ENCODE measurements around the gene AEBP2. TPM values are rescaled to one million over a fixed set of nuclear protein-coding genes. Genes with fewer than 3 reads are reported as not detected.

AEBP2 gene
- total RNA-seq, 2 experiments from 2014 or later: 44.7 to 45.0 TPM

DNA sequence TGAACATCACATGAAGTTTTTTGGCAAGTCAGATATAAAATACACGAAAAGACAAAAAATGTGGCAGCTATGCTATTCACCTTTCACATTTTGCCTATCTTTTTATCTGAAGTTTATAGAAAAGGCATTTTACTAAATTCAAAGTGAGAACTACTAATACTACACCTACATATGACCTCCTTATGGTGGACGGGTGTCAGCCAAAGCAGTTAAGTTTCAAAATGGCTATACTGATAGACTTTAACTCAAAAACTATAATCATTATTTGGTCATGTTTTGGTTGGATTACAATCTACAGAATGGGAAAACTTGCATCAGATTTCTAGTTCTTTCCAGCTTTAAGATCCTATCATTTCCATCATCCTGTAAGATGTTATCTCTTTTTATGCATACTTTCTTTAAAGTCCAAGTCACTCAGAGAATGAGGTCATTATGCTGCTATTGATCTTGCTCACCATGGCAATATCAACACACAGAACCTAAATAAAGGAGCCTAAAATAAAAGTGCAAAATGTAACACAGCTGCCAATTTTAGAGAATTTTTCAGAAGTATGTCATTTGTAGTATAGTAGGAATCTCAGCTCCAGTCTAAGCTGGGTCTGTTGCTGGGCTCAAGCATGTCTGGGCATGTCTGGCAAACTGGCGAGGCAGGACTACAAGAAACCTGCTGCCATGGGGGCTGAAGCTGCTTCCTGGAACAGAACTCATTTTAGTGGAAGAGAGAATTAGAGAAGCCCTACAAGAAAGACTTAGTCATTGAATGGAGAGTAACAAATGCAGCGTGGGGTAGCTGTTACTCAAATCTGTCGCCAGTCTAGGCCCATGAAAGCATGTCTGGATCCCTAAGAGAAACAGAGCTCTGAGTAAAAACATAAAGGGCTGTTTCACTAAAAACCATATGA, 7.6 kb upstream of the AEBP2 start:
- Mint-ChIP-seq H3K27me3 (no peaks in the 10 kb centered on the region), H3K27ac (peak overlapping the region; percentile 99), H3K36me3 (peaks cover 3% of the 10 kb centered on the region), H3K4me1 (ENCODE audit: low read depth) (peaks cover 33% of the 10 kb centered on the region), H3K9me3 (peaks cover 5% of the 10 kb centered on the region), H3K4me3 (no peak overlapping the region)
- ChIA-PET CTCF (interaction anchor here (0.6 kb wide), 1 partner anchor 49 kb away, joined by 3 read pairs; no protein-coding TSS in a partner anchor), POLR2A (interaction anchor here (0.6 to 2.1 kb wide), 5 partner anchors 9 to 463 kb away, joined by 3 to 11 read pairs (median 7); no protein-coding TSS in a partner anchor)
- intact Hi-C loops (cut with micrococcal nuclease): loop anchor here (1.0 to 5.0 kb wide), 11 partner anchors 9 to 559 kb away; partner anchors contain the start of gene PLEKHA5
- DNase-seq: peak; percentile 78

DNA sequence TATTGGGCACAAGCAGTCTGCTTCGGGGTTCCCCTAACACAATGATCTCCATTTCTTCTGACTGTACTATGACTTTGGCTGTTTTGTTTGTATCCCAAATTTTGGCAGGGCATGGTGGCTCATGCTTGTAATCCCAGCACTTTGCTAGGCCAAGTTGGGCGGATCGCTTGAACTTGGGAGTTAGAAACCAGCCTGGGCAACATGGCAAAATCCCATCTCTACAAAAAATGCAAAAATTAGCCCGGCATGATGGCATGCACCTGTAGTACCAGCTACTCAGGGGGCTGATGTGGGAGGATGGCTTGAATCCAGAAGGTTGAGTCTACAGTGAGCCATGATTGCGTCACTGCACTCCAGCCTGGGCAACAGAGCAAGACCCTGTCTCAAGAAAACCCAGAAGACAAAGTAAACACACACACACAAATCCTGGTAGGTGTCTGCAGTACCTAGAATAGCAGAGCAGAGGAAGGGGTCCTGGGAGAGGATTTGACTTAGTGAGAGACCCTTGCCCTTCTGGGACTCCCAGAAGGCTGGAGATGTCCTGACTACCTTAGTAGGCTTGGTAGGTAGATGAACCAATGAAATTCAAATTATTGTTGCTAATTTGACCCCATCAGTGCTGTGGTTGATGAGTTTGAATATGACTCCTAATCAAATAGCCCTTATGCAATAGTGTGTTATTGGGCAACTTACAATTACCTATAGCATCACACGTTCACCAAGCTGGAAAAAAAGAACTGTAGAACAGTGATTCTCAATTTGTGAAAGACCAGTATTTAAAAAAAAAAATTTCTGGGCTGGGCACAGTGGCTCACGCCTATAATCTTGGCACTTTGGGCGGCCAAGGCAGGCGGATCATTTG, 6.8 kb upstream of the AEBP2 start:
- no peak for DNase-seq
- peak overlapping the region; percentile 99 for H3K27ac Mint-ChIP-seq
- POLR2A ChIA-PET: interaction anchor here (0.6 to 2.1 kb wide), 5 partner anchors 8 to 462 kb away, joined by 3 to 11 read pairs (median 7); no protein-coding TSS in a partner anchor
- intact Hi-C loops (cut with micrococcal nuclease): loop anchor here (1.0 to 5.0 kb wide), 10 partner anchors 8 to 560 kb away; partner anchors contain the start of gene PLEKHA5
- H3K9me3 Mint-ChIP-seq: peaks cover 5% of the 10 kb centered on the region
- H3K36me3 Mint-ChIP-seq: peaks cover 3% of the 10 kb centered on the region
- H3K4me3 Mint-ChIP-seq: no peak overlapping the region
- CTCF ChIA-PET: interaction anchor here (0.6 kb wide), 1 partner anchor 50 kb away, joined by 3 read pairs; no protein-coding TSS in a partner anchor
- H3K4me1 Mint-ChIP-seq (ENCODE audit: low read depth): peaks cover 38% of the 10 kb centered on the region
- no peaks in the 10 kb centered on the region for H3K27me3 Mint-ChIP-seq

GRCh38 chr12:19434538-19434937, 4.8 kb upstream of the AEBP2 start:
- Mint-ChIP-seq H3K4me1 (ENCODE audit: low read depth) (peaks cover 41% of the 10 kb centered on the region), H3K4me3 (no peak overlapping the region)
- intact Hi-C loops (cut with micrococcal nuclease): loop anchor here (5.0 kb wide), 5 partner anchors 122 to 562 kb away; partner anchors contain the start of gene PLEKHA5

GRCh38 chr12:19435831-19436497, 3.3 kb upstream of the AEBP2 start:
- POLR2A ChIA-PET: no interaction called here
- Mint-ChIP-seq H3K27me3 (no peaks in the 10 kb centered on the region), H3K27ac (no peak overlapping the region), H3K9me3 (peaks cover 2% of the 10 kb centered on the region), H3K4me3 (no peak overlapping the region), H3K4me1 (ENCODE audit: low read depth) (peaks cover 40% of the 10 kb centered on the region), H3K36me3 (peaks cover 7% of the 10 kb centered on the region)
- CTCF ChIA-PET: no interaction called here
- no peak for DNase-seq
- intact Hi-C loops (cut with micrococcal nuclease): no loop called here

More at GRCh38 chr12:19434538-19434937, 4.8 kb upstream of the AEBP2 start:
- no peak for DNase-seq
- Mint-ChIP-seq H3K36me3 (peaks cover 1% of the 10 kb centered on the region), H3K9me3 (peaks cover 4% of the 10 kb centered on the region), H3K27me3 (no peaks in the 10 kb centered on the region), H3K27ac (peak overlapping the region; percentile 59)
- ChIA-PET CTCF (no interaction called here), POLR2A (interaction anchor here (0.6 kb wide), 1 partner anchor 35 kb away, joined by 4 read pairs; no protein-coding TSS in a partner anchor)

DNA sequence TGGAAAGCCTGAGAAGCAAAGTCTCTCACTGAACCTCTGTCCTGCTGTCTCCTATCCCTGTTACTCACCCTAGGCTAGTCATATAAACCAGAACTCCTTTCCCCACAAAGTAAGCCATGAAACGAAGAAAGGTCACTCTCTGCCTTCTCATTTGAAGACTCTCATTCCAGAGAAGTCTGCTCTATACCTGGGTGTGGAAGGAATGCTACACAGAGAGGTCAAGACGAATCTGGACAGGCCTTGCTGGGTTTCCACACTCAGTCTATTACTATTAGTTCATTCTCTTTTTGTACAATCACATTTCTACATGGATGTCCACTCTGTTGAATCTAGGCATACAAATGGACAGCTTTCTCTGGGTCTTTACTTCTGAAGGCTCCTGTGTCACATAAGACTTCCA, 2.4 kb upstream of the AEBP2 start:
- H3K27me3 Mint-ChIP-seq: no peaks in the 10 kb centered on the region
- H3K4me1 Mint-ChIP-seq (ENCODE audit: low read depth): peaks cover 35% of the 10 kb centered on the region
- H3K4me3 Mint-ChIP-seq: no peak overlapping the region
- POLR2A ChIA-PET: no interaction called here
- intact Hi-C loops (cut with micrococcal nuclease): no loop called here
- CTCF ChIA-PET: no interaction called here
- no peak overlapping the region for H3K27ac Mint-ChIP-seq
- DNase-seq: no peak
- H3K9me3 Mint-ChIP-seq: peaks cover 2% of the 10 kb centered on the region
- H3K36me3 Mint-ChIP-seq: peaks cover 13% of the 10 kb centered on the region

GRCh38 chr12:19437996-19438395, 1.3 kb upstream of the AEBP2 start:
- no peaks in the 10 kb centered on the region for H3K27me3 Mint-ChIP-seq
- intact Hi-C loops (cut with micrococcal nuclease): no loop called here
- H3K36me3 Mint-ChIP-seq: peaks cover 15% of the 10 kb centered on the region
- peak overlapping the region; percentile 52 for H3K27ac Mint-ChIP-seq
- no peak overlapping the region for H3K4me3 Mint-ChIP-seq
- CTCF ChIA-PET: no interaction called here
- POLR2A ChIA-PET: no interaction called here
- DNase-seq: no peak
- H3K9me3 Mint-ChIP-seq: peaks cover 2% of the 10 kb centered on the region
- H3K4me1 Mint-ChIP-seq (ENCODE audit: low read depth): peaks cover 35% of the 10 kb centered on the region

- POLR2A ChIA-PET: interaction anchor here (1.0 to 1.5 kb wide), 5 partner anchors 8 to 112 kb away, joined by 3 to 7 read pairs (median 4); no protein-coding TSS in a partner anchor
- Mint-ChIP-seq H3K27me3 (no peaks in the 10 kb centered on the region), H3K9me3 (peaks cover 2% of the 10 kb centered on the region), H3K36me3 (peaks cover 17% of the 10 kb centered on the region), H3K4me3 (peak overlapping the region; percentile 99), H3K27ac (peak overlapping the region; percentile 95), H3K4me1 (ENCODE audit: low read depth) (peaks cover 37% of the 10 kb centered on the region)
- peak; percentile 66 for DNase-seq
- CTCF ChIA-PET: no interaction called here
- intact Hi-C loops (cut with micrococcal nuclease): loop anchor here (1.0 to 2.0 kb wide), 3 partner anchors 8 to 57 kb away; no protein-coding TSS in a partner anchor
Measured at GRCh38 chr12:19440019-19440858, 947 bp downstream of the AEBP2 start.

GRCh38 chr12:19440916-19441315, 1.6 kb downstream of the AEBP2 start:
- no peaks in the 10 kb centered on the region for H3K27me3 Mint-ChIP-seq
- intact Hi-C loops (cut with micrococcal nuclease): loop anchor here (1.0 to 2.0 kb wide), 4 partner anchors 9 to 58 kb away; no protein-coding TSS in a partner anchor
- no peak for DNase-seq
- H3K4me3 Mint-ChIP-seq: peak overlapping the region; percentile 99
- peaks cover 2% of the 10 kb centered on the region for H3K9me3 Mint-ChIP-seq
- peaks cover 42% of the 10 kb centered on the region for H3K4me1 Mint-ChIP-seq (ENCODE audit: low read depth)
- peaks cover 17% of the 10 kb centered on the region for H3K36me3 Mint-ChIP-seq
- ChIA-PET POLR2A (interaction anchor here (1.0 to 1.5 kb wide), 3 partner anchors 9 to 111 kb away, joined by 3 to 7 read pairs (median 4); no protein-coding TSS in a partner anchor), CTCF (no interaction called here)
- peak overlapping the region; percentile 95 for H3K27ac Mint-ChIP-seq

DNA sequence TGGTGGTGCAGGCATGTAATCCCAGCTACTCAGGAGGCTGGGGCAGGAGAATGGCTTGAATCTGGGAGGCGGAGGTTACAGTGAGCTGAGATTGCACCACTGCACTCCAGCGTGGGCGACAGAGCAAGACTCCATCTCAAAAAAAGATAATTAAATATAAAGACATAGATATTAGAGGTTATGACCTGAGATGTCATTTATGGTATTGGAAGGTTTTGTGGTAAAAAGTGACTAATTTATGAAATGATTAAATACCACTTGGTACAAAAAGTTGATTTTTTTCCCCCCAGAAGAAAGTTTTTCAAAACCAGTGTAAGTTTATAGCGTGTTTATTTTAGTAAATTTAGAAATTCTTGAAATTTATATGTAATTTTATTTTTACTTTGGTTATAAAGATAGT, 4.3 kb downstream of the AEBP2 start:
- ChIA-PET POLR2A (no interaction called here), CTCF (interaction anchor here (0.7 kb wide), 1 partner anchor 19 kb away, joined by 4 read pairs; no protein-coding TSS in a partner anchor)
- H3K9me3 Mint-ChIP-seq: peaks cover 2% of the 10 kb centered on the region
- no peak overlapping the region for H3K4me3 Mint-ChIP-seq
- intact Hi-C loops (cut with micrococcal nuclease): no loop called here
- H3K4me1 Mint-ChIP-seq (ENCODE audit: low read depth): peaks cover 53% of the 10 kb centered on the region
- no peak for DNase-seq
- no peak overlapping the region for H3K27ac Mint-ChIP-seq
- H3K36me3 Mint-ChIP-seq: peaks cover 25% of the 10 kb centered on the region
- no peaks in the 10 kb centered on the region for H3K27me3 Mint-ChIP-seq

GRCh38 chr12:19444097-19444496, 4.8 kb downstream of the AEBP2 start:
- H3K36me3 Mint-ChIP-seq: peaks cover 25% of the 10 kb centered on the region

More at GRCh38 chr12:19444097-19444496, 4.8 kb downstream of the AEBP2 start:
- intact Hi-C loops (cut with micrococcal nuclease): no loop called here
- Mint-ChIP-seq H3K27ac (no peak overlapping the region), H3K9me3 (peaks cover under 1% of the 10 kb centered on the region), H3K4me3 (no peak overlapping the region), H3K27me3 (no peaks in the 10 kb centered on the region), H3K4me1 (ENCODE audit: low read depth) (peaks cover 54% of the 10 kb centered on the region)
- ChIA-PET CTCF (interaction anchor here (0.7 kb wide), 1 partner anchor 19 kb away, joined by 4 read pairs; no protein-coding TSS in a partner anchor), POLR2A (no interaction called here)
- DNase-seq: no peak
